Kidney (tissue), 14 donors: ENCODE results near the gene UTP4. TPM values are rescaled to one million over a fixed set of nuclear protein-coding genes. Genes with fewer than 3 reads are reported as not detected.

Source experiments
- DNase-seq, 5 donors: peaks; one replicate each; pipeline ENCODE4 v3.0.0-alpha.2; 2013 to 2020
- FAIRE-seq: peaks from 2 replicates; lab custom pipeline; 2012; peaks lifted over from hg19 to GRCh38; lab: Jason Lieb, UNC
- H3K27ac ChIP-seq, 2 donors: one replicate each; pipeline ENCODE4 v1.7.0; 2013; ENCODE audit warnings: low read depth in 2 of 2, low read length in 2 of 2, inconsistent platforms in 1 of 2
- H3K27me3 ChIP-seq: one replicate; pipeline ENCODE4 v1.7.1; 2013; ENCODE audit warnings: low read length, inconsistent platforms; ENCODE audit not compliant: control insufficient read depth, insufficient read depth
- H3K36me3 ChIP-seq, 3 donors: one replicate each; pipeline versions ENCODE4 v1.7.0 to v1.7.1; 2013; ENCODE audit warnings: low read length in 3 of 3, control low read depth in 1 of 3, inconsistent platforms in 1 of 3; ENCODE audit not compliant: insufficient read depth in 3 of 3, control insufficient read depth in 2 of 3
- H3K4me1 ChIP-seq, 3 donors: one replicate each; pipeline versions ENCODE4 v1.7.0 to v1.7.1; 2013; ENCODE audit warnings: low read length in 3 of 3, inconsistent platforms in 1 of 3, low read depth in 1 of 3; ENCODE audit not compliant: control insufficient read depth in 2 of 3, insufficient read depth in 2 of 3
- H3K4me3 ChIP-seq, 3 donors: one replicate each; pipeline versions ENCODE4 v1.7.0 to v1.8.1; 2013; ENCODE audit warnings: low read length in 3 of 3, control low read depth in 1 of 3, inconsistent platforms in 1 of 3
- H3K9ac ChIP-seq, 3 donors: one replicate each; pipeline versions ENCODE4 v1.7.0 to v1.7.1; 2013; ENCODE audit warnings: low read length in 3 of 3, control low read depth in 1 of 3, inconsistent platforms in 1 of 3
- H3K9me3 ChIP-seq, 3 donors: one replicate each; pipeline versions ENCODE4 v1.7.0 to v1.7.1; 2013; ENCODE audit warnings: low read length in 3 of 3, control low read depth in 1 of 3, inconsistent platforms in 1 of 3; ENCODE audit not compliant: control insufficient read depth in 2 of 3, insufficient read depth in 1 of 3
- intact Hi-C: fragments of 100-400 bp; cut with DNase I; formaldehyde crosslinking; loops from one replicate; pipeline ENCODE4 v1.11.1; 2022
- polyA plus RNA-seq: library from polyadenylated mRNA; stranded (reverse); fragments of 350-450 nt; fragmentation: Illumina TruSeq; extraction: RNeasy Lipid Tissue Mini Kit (QIAGEN cat#74804); gene quantifications from one replicate; pipeline ENCODE4 v1.2.3, GENCODE V29; 2014; ENCODE audit warnings: low read depth, low replicate concordance; ENCODE audit not compliant: insufficient read depth
- total RNA-seq: library from RNA; stranded (reverse); fragmentation: NEBNext Ultra II Directional; extraction: Animal tissue kit (Norgen Biotek cat#: 25700); gene quantifications from one replicate; pipeline ENCODE4 v1.2.1, GENCODE V29; 2021
- TF ChIP-seq, protein P1 (sequence below): IDR thresholded peaks from 3 replicates; pipeline ENCODE4 v1.5.1; 2012; ENCODE audit warnings: mild to moderate bottlenecking, moderate library complexity, borderline replicate concordance; ENCODE audit not compliant: insufficient read depth; ENCODE audit errors: extremely low read depth
- donor health status: control.
- donor health status: control.
- donor health status: control.
- donor health status: control.
- donor health status: control.
- donor health status: DM: yes; HTN: yes; CAD: no.
- donor health status: Normal renal cell carcinoma (clear cell type).

UTP4 gene
- total and polyA plus RNA-seq, 2 donors from 2014 or later: 41.7 to 57.2 TPM

DNA sequence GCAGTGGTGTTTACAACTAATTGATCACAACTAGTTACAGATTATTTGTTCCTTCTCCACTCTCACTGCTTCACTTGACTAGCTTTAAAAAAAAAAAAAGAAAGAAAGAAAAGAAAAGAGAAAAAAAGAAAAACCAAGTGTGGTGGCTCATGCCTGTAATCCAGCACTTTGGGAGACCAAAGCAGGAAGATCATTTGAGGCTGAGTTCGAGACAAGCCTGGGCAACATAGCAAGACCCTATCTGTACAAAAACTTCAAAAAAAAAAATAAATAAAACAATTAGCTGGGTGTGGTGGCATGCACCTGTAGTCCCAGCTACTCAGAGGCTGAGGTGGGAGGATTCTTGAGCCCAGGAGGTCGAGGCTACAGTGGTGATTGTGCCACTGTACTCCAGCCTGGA is 58.7 kb downstream of the UTP4 start:
- Histone ChIP-seq H3K4me1 (peaks cover 0 to 12% (median 0%) of the 10 kb centered on the region in 3 donors), H3K27ac (no peak overlapping the region)
- TF ChIP-seq, protein P1, sequence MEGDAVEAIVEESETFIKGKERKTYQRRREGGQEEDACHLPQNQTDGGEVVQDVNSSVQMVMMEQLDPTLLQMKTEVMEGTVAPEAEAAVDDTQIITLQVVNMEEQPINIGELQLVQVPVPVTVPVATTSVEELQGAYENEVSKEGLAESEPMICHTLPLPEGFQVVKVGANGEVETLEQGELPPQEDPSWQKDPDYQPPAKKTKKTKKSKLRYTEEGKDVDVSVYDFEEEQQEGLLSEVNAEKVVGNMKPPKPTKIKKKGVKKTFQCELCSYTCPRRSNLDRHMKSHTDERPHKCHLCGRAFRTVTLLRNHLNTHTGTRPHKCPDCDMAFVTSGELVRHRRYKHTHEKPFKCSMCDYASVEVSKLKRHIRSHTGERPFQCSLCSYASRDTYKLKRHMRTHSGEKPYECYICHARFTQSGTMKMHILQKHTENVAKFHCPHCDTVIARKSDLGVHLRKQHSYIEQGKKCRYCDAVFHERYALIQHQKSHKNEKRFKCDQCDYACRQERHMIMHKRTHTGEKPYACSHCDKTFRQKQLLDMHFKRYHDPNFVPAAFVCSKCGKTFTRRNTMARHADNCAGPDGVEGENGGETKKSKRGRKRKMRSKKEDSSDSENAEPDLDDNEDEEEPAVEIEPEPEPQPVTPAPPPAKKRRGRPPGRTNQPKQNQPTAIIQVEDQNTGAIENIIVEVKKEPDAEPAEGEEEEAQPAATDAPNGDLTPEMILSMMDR: no peak

DNA sequence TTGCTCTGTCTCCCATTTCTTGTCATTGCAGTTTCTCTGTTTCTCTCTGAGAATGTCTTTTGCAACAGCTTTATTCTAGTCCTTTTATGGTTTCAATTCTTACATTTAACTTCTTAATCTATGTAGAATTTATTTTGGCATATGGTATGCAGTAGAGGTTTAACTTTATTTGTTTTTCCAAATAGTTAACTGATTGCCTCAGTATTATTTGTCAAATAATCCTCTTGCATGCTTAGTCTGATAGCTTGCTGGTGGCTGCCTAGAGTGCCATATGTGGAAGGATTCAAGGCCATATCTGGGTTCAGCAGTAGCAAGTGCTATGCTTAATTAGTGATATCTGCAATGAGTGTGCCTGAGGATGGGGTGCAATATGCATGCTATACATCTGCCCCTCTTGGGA is 61.4 kb downstream of the UTP4 start:
- no peak overlapping the region for H3K9ac ChIP-seq
- intact Hi-C loops: no loop called here
- H3K27ac ChIP-seq: no peak overlapping the region

More for the DNA sequence above, 58.7 kb downstream of the UTP4 start:
- no peaks in the 10 kb centered on the region for H3K27me3 ChIP-seq
- no peak for FAIRE-seq
- H3K9me3 ChIP-seq: no peaks in the 10 kb centered on the region
- no peak for DNase-seq
- H3K36me3 ChIP-seq: no peaks in the 10 kb centered on the region
- no peak overlapping the region for H3K4me3 ChIP-seq
- intact Hi-C loops: no loop called here
- H3K9ac ChIP-seq: no peak overlapping the region

DNA sequence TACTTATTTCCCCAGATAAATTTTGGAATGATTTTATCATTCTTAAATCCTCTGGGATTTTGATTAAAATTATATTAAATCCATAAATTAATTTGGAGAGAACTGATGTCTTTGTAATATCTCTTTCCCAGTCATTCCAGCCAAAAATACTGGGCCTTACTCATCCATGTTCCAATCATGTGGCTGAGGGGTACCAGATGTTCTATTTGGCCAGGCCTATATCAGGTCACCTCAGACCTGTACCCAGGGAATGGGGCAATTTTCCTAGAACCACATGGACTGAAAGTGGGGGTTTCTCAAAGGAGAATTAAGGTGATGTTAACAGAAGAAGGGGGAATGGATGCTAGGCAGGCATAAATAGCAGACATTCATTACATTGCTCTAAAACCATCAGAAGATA is 62.0 kb downstream of the UTP4 start:
- FAIRE-seq: no peak
- Histone ChIP-seq H3K27me3 (no peaks in the 10 kb centered on the region), H3K36me3 (no peaks in the 10 kb centered on the region), H3K4me3 (no peak overlapping the region), H3K27ac (no peak overlapping the region), H3K4me1 (peaks cover 0 to 3% (median 0%) of the 10 kb centered on the region in 3 donors), H3K9ac (no peak overlapping the region), H3K9me3 (no peaks in the 10 kb centered on the region)
- intact Hi-C loops: no loop called here
- DNase-seq: no peak
- TF ChIP-seq, protein P1: no peak

More for the DNA sequence above, 61.4 kb downstream of the UTP4 start:
- Histone ChIP-seq H3K4me1 (peaks cover 0 to 4% (median 0%) of the 10 kb centered on the region in 3 donors), H3K9me3 (no peaks in the 10 kb centered on the region), H3K36me3 (no peaks in the 10 kb centered on the region), H3K27me3 (no peaks in the 10 kb centered on the region), H3K4me3 (no peak overlapping the region)
- DNase-seq: no peak
- TF ChIP-seq, protein P1: no peak
- FAIRE-seq: no peak
